HG03135 (cell line): ENCODE results near the gene PLEKHA7.

Experiments
- ATAC-seq: cut with Tn5 transposase; IDR thresholded peaks from one replicate; pipeline ENCODE4 v1.9.1; 2021; ENCODE audit warnings: mild to moderate bottlenecking, moderate library complexity; ENCODE audit not compliant: unreplicated experiment

PLEKHA7 gene

GRCh38 chr11:16813126-16813525, 201.1 kb downstream of the PLEKHA7 start:
- ATAC-seq, result no peak

DNA sequence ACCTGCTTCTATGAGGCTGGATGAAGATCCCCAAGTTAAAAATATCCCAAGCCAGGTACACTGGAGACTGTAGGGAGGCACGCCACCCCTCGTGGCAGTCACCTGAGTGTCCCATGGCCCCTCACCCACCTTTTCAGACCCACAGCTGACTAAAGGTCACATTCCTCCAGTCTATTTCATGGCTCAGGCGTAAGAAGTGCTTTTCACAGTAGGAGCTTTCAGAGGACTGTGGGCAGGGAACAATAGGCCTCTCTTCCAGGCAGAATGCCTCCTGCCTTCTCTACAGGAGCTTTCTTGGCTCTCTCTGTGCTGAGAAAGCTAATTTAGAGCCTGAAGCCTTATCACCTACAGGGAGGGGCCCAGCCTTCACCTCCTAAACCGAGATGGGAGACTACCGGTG, 201.9 kb downstream of the PLEKHA7 start:
- ATAC-seq, result no peak

DNA sequence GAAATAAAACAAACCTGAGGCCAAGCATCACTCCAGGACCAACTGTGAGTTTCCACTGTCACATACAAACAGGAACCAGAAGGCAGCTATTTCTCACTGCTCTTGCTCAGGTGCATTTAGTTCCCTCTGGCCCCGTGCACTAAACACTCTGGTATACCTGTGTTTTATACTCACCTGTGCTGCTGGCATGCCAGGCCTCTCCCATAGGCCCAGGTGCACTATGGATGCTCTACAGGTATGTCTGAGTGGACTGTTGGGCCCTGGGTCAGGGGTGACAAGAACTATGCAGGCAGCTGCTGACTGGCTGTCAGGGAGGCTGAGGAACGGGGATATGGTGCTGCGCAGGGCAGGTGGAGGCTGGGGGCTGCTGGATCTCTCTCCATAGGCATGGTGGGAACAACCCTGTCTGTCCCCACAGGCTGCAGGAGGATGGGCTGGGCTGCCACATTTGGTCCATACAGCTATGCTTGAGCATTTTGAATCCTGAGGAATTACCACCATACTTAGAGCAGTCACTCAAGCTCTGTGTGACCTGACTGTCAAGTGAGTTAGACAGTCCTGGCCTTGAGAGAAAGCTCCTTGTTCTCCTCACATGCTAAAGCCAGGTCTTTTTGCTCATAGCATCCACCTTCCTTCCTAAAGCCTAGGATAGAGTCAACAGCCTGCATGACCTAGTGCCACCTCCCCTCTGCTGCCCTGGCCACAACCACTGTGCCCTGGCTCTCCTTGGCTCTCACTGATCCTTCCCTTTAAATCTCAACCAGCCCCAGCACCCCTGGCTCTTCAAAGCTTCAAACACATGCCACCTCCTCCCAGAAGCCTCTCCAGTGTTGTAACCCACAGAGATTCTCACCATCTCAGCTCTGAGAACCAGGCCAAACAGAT, 202.8 kb downstream of the PLEKHA7 start:
- no peak for ATAC-seq

DNA sequence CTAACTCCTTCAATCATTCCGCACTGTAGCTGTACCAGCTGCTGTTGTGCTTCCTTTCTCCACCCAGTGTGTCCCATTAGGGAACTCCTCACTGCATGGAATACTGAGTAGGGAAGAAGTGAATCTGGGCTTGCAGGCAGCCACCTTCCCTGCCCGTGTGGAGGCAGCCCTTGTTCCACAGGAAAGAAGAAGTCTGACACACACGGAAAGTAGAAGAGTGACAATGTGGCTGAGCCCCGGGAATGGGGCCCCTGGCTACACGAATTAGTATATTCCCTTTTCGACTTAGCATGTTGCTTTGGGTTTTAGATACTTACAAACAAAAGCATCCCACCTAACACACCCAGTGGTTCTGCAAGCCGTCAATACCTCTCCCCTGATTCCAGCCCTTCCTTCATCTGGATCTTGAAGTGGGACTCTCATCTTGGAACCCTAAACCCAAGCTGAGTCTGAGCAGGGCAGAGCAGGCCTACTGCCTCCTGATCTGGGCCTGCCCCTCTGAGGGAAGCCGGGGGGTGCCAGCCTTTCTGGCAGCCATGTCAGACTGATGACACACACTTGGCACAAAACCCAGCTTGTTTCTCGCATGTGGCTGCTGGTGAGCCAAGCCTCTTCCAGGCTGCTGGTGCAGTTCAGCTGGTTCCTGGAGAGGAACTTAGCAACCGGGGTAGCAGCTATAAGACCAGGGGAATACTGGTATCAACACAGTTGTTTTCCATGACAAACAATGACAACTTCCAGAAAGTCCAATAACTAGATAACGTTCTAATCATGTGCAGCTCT, 204.1 kb downstream of the PLEKHA7 start:
- no peak for ATAC-seq

- ATAC-seq, result no peak
Measured at GRCh38 chr11:16807306-16807705, 206.9 kb downstream of the PLEKHA7 start.

DNA sequence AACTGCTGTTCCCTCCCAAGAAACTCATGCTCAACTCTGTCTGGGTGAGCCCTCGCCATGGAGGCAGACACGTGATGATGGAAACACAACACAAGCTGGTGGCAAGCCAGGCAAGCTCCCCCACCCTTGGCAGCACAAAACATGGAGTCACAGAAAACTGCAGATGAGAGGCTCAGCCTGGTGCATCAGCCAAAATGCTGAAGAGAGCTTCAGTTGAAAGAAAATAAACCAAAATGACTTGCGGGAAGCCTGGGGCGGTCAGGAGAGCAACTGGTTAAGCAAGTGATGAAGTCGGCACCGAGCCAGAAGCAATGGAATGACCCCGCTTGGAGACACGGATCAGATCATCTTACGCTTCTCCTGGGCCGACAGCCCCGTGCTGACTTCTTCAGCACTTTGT, 207.4 kb downstream of the PLEKHA7 start:
- no peak for ATAC-seq

DNA sequence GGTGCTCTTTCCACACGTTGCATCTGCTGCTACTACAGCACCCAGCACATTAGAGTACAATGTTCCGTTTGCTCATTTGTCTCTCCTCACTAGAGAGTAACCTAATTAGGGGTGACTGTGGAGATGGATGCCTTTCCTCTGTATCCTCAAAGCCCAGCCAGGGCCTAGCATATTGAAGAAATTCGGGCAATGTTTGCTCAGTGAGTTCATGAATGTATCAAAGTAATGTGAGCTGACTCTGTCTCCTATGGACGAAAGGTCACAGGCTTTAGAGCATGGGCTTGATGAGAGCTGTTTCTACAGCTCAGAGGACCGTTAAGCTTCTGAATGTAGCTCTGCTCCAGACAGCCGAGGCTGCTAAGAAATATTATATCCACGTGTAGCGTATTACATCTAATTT, 208.3 kb downstream of the PLEKHA7 start:
- ATAC-seq, result no peak

DNA sequence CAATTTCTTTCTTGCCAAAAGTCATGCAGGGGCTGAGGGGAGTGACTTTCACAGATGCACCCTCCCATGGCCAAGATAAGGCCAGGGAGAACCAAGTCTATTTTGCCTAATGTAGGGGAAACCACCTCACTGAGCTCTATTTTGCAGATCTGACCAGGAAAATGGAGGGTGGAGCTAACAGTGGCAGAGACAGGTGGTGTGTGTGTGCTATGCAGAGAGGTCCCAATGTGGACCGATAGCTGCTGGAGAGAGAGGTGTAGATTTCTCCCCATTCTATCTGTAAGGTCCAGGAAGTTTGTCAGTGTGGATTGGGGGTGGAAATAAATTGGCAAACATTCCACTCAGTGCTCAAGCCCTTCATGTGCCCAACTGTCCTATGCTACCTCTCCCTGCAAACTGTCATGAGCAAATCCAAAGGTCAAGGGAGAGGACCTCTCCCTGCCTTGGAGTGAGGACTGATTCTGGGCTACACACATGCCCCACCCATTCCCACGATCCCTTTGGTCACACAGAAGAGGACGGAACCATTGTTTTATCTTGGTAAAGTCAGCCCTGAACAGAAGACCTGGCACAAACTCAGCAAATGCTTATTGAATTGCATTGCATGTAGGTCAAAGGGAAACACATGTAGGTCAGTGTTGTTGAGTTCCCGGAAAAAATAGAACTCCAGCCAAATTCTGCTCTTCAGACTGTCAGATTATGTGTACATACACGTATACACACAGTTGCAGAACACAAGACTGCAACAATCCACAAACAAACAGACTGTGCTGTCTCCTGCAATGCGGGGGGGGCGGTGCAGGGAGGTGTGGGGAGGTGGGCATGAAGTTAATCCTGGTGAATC, 209.9 kb downstream of the PLEKHA7 start:
- ATAC-seq, result no peak

- no peak for ATAC-seq
Measured at GRCh38 chr11:16801288-16801980, 212.8 kb downstream of the PLEKHA7 start.

DNA sequence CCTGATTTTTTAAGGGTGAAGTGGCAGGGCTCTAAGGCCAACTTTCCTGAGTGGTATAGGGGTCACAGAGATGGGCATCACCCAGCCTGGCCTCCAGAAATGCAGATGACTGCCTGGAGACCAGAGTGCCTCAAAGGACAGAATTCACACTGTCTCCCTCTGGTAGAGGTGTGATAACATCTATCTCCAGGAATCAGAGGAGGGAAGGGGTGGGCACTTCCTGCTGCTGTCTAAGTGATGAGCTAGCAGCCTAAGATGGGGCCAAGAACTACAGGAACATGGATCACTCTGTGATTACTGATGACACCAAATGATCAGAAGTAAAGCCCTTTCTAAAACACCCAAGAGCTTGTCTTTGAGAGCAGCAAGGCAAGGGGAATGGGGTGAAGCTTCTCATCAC, 213.8 kb downstream of the PLEKHA7 start:
- no peak for ATAC-seq

DNA sequence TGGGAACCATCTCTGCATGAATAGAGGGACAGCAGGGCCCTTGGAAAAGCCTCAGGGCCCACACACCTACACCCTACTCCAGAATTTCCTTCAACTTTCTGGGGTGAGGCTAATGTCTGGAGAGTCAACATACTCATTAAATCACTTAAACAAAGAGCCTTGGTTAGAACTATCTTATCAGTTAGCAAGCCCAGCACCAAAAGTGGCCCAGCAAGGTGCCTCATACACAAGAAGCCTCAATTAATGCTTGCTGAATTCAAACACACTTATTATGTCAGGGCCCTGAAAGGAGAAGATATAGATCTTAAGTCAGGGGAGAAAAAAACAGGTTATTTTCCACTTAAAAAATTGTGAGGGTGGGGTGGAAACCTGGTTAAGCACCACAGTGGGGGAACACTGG, 214.3 kb downstream of the PLEKHA7 start:
- no peak for ATAC-seq

DNA sequence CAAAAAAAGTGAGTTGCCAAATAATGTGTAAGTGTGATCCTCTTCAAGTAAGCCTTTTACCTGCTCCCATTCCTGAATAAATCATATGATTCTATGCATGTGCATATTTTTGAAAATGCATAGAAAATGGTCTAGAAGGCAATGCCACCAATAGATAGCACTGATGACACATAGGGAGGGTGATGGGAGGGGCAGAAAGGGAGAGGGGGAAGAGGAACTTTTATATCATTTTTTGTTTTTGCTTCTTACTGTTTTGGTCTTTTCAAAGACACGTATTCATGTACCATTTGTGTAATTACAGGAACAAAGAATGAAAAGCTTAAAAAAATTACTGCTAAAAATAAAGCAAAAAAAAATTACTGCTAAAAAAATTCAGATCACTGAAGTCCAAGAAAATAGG, 215.0 kb downstream of the PLEKHA7 start:
- no peak for ATAC-seq

DNA sequence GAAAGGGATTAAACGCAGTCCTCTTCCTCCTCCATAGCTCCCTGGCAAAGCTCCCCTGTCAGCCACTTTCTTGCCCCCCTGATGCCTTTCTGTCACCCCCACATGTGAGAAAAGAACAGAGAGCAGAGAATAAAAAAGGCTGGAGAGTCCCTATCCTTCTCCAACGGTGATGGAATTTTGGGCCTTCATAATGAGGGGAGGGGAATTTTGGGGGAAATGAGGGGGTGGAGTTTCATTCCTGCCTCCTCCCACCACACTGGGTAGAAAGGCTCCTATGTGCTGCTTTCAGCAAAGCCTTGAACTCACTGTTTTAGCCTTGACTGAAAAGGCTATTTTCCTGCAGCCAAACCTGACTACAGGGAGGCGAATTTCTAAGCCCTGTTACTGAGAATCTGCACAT, 216.4 kb downstream of the PLEKHA7 start:
- no peak for ATAC-seq

- no peak for ATAC-seq
Measured at GRCh38 chr11:16796311-16796710, 217.9 kb downstream of the PLEKHA7 start.

DNA sequence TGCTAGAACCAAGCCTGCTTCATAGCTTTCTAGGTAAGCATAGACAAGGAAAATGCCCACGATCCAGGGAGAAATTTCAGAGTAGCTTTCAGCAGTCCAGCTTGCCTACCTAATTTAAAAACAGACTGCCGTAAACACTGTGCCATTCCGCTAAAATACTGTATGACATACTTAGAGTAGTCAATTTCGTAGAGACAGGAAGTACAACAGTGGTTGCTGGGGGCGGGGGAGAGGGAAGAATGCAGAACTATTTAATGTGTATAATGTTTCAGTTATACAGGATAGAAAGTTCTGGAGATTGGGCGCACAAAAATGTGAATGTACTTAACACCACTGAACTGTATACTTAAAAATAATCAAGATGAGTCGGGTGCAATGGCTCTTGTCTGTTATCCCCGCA, 219.1 kb downstream of the PLEKHA7 start:
- no peak for ATAC-seq

DNA sequence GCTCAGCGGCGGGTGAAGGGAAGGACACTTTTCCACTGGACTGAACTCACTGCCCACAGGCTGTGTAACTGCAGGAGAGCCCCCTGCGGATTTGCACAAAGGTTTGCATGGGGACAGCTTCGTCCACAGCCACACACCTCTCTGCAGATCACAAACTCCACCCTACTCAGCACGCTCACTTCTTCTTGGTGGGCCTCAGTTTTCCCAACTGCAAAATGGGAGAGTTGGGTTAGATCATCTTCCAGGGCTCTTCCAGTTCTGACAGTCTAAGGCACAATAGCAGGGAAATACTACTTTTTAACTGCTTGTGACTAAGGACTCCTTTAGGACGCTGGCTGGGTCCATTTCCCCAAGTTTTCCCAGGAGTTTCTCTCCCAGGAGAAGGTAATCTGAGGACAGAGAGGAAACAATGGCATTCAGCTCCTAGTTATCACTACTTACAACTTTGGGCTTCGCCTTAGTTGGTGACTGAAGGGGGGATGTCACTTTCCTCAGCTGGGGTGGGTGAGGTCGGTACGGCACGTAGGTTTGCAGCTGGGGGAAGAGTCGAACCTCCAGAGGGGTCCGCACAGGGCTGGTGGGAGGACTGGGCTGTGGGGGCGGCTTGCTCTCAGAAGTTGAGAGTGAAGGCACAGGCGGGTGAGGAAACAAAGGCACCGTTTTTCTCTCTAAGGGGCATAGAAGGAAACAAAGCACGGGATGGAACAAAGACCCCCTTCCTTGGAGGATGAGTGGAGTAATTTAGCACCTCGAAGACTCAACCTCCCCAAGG, 220.0 kb downstream of the PLEKHA7 start:
- ATAC-seq, result no peak

- ATAC-seq, result no peak
Measured at GRCh38 chr11:16793511-16793910, 220.7 kb downstream of the PLEKHA7 start.

GRCh38 chr11:16793009-16793408, 221.2 kb downstream of the PLEKHA7 start:
- ATAC-seq, result no peak

DNA sequence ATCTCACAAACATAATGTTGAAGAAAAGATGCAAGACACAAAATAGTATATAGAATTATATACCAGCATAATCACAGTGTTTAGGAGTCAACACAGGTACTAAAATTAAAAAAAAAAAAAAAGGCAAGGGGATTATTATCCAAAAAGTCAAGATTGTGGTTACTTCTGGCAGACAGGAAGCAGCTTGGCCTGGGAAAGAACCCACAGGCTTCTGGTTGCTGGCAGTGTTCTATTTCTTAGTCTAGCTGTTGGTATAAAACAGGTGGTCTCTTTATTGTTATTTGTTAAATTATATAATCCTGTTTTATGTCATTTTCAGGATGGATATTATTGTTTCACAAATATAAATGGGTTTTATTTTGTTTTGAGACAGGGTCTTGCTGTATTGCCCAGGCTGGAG, 221.8 kb downstream of the PLEKHA7 start:
- no peak for ATAC-seq
